Measurements from ENCODE around the gene GJD3.
A peak's percentile ranks its signal among the peaks of the same experiment; 100 is the strongest.

GJD3 gene

GRCh38 chr17:40318830-40319391 lies 45.6 kb downstream of the GJD3 start:
- DNase-seq: no peak
- TF ChIP-seq, protein P1, sequence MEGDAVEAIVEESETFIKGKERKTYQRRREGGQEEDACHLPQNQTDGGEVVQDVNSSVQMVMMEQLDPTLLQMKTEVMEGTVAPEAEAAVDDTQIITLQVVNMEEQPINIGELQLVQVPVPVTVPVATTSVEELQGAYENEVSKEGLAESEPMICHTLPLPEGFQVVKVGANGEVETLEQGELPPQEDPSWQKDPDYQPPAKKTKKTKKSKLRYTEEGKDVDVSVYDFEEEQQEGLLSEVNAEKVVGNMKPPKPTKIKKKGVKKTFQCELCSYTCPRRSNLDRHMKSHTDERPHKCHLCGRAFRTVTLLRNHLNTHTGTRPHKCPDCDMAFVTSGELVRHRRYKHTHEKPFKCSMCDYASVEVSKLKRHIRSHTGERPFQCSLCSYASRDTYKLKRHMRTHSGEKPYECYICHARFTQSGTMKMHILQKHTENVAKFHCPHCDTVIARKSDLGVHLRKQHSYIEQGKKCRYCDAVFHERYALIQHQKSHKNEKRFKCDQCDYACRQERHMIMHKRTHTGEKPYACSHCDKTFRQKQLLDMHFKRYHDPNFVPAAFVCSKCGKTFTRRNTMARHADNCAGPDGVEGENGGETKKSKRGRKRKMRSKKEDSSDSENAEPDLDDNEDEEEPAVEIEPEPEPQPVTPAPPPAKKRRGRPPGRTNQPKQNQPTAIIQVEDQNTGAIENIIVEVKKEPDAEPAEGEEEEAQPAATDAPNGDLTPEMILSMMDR (IDR thresholded peaks at IDR 0.05; ENCODE audit: low read depth, low read length): peak; percentile 31; the same call in 1 of the 2 replicates

GRCh38 chr17:40317880-40318829 lies 46.4 kb downstream of the GJD3 start:
- H3K4me3 ChIP-seq (ENCODE audit: low read depth, low read length): peak overlapping the region; percentile 85
- TF ChIP-seq, protein P1 (IDR thresholded peaks at IDR 0.05; ENCODE audit: low read depth, low read length): no peak
- H3K36me3 ChIP-seq: no peaks in the 10 kb centered on the region
- peak overlapping the region; percentile 85 for H3K27ac ChIP-seq
- no peaks in the 10 kb centered on the region for H3K9me3 ChIP-seq (ENCODE audit: severe bottlenecking)
- no peaks in the 10 kb centered on the region for H3K27me3 ChIP-seq (ENCODE audit: insufficient read depth, low read depth, severe bottlenecking)
- DNase-seq: peak; percentile 99

More at GRCh38 chr17:40318830-40319391, 45.6 kb downstream of the GJD3 start:
- Histone ChIP-seq H3K9me3 (ENCODE audit: severe bottlenecking) (no peaks in the 10 kb centered on the region), H3K27me3 (ENCODE audit: insufficient read depth, low read depth, severe bottlenecking) (no peaks in the 10 kb centered on the region), H3K4me3 (ENCODE audit: low read depth, low read length) (peak overlapping the region; percentile 85), H3K27ac (peak overlapping the region; percentile 85), H3K36me3 (no peaks in the 10 kb centered on the region)

- H3K27ac ChIP-seq: peak overlapping the region; percentile 85
- H3K9me3 ChIP-seq (ENCODE audit: severe bottlenecking): no peaks in the 10 kb centered on the region
- TF ChIP-seq, protein P1 (IDR thresholded peaks at IDR 0.05; ENCODE audit: low read depth, low read length): peak; percentile 79
- no peaks in the 10 kb centered on the region for H3K36me3 ChIP-seq
- peak; percentile 89 for DNase-seq
- H3K4me3 ChIP-seq (ENCODE audit: low read depth, low read length): peak overlapping the region; percentile 85
- no peaks in the 10 kb centered on the region for H3K27me3 ChIP-seq (ENCODE audit: insufficient read depth, low read depth, severe bottlenecking)
These were observed 47.1 kb downstream of the GJD3 start for GRCh38 chr17:40317345-40317873.

DNA sequence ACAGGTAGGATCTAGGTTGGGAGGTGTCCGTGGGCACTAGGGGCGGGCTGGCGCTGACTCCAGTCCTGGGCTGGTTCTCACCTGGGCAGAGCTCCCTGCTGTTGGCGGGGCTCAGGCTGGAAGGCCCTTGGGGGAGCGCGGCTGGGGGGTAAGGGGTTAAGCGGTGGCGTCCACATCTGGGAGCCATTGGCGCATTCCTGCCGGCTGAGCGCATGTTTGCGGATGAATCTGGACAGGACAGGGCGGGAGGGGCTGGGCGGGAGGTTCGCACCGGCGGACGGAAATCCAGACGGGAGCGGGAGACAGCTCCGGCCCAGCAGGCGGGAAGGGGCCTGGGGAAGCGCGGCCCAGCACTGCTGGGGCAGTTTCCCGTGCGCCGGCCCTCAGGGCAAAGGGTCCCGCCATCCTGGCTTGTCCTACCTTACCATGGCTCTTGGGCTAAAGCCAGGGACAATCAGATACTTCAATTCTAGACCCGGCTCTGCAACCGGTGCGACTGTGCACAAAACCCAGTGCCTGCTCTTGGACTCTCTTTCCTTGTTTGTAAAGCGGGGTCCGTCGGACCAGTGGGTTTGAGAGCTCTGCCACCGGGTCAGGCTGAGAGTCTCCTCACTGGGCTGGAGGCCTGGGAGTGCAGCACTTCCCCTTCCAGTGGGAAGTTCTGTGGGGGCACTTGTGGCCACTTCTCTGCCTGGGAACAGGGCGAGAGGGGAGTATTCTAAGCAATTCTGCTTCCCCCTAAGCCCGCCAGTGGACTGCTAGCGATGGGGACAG lies 47.8 kb downstream of the GJD3 start:
- H3K27me3 ChIP-seq (ENCODE audit: insufficient read depth, low read depth, severe bottlenecking): no peaks in the 10 kb centered on the region
- peak overlapping the region; percentile 85 for H3K4me3 ChIP-seq (ENCODE audit: low read depth, low read length)
- no peaks in the 10 kb centered on the region for H3K9me3 ChIP-seq (ENCODE audit: severe bottlenecking)
- TF ChIP-seq, protein P1 (IDR thresholded peaks at IDR 0.05; ENCODE audit: low read depth, low read length): no peak
- DNase-seq: peak; percentile 57
- H3K27ac ChIP-seq: peak overlapping the region; percentile 85
- H3K36me3 ChIP-seq: no peaks in the 10 kb centered on the region

- no peak for DNase-seq
- H3K9me3 ChIP-seq (ENCODE audit: severe bottlenecking): no peaks in the 10 kb centered on the region
- no peak overlapping the region for H3K4me3 ChIP-seq (ENCODE audit: low read depth, low read length)
- H3K27ac ChIP-seq: peak overlapping the region; percentile 85
- H3K27me3 ChIP-seq (ENCODE audit: insufficient read depth, low read depth, severe bottlenecking): no peaks in the 10 kb centered on the region
- TF ChIP-seq, protein P1 (IDR thresholded peaks at IDR 0.05; ENCODE audit: low read depth, low read length): no peak
- no peaks in the 10 kb centered on the region for H3K36me3 ChIP-seq
These were observed 48.6 kb downstream of the GJD3 start for GRCh38 chr17:40315678-40316570.

All from WERI-Rb-1 (cell line).